Endothelial cell of umbilical vein (primary cell): Measurements from ENCODE around the gene CCDC70. TPM values are rescaled to one million over a fixed set of nuclear protein-coding genes. Genes with fewer than 3 reads are reported as not detected.

Source experiments
- BruUV-seq: library from RNA; stranded (reverse); fragments of 400-500 nt; replicated peaks from 2 replicates; lab custom pipeline; 2021; lab: Mats Ljungman, UMichigan
- CTCF ChIA-PET: fragments of 300-600, 350-600 bp; sonication (Branson Sonifier 250); formaldehyde crosslinking; loops from one replicate; lab custom pipeline; 2021; ENCODE audit warnings: antibody characterized with exemption, inconsistent platforms; lab: Charles Lee
- POLR2A ChIA-PET: fragments of 300-600, 350-600 bp; sonication (Branson Sonifier 250); formaldehyde crosslinking; loops from one replicate; lab custom pipeline; 2021; ENCODE audit warnings: antibody characterized with exemption, inconsistent platforms; lab: Charles Lee
- DNase-seq: peaks from one replicate; pipeline ENCODE4 v3.0.0-alpha.2; 2011; ENCODE audit warnings: low read depth, low spot score
- FAIRE-seq: peaks from 2 replicates; lab custom pipeline; 2011; peaks lifted over from hg19 to GRCh38; lab: Jason Lieb, UNC
- H2AFZ ChIP-seq: 2 replicates; pipeline ENCODE4 v1.6.0; 2012; ENCODE audit warnings: low read depth, low read length, control low read depth, inconsistent platforms
- H3K27ac ChIP-seq: 2 replicates; pipeline ENCODE4 v1.5.1; 2011; ENCODE audit warnings: low read depth, mild to moderate bottlenecking, control low read depth, low read length, moderate library complexity; ENCODE audit not compliant: insufficient read depth
- H3K27me3 ChIP-seq, 2 experiments: 2 replicates each; pipeline versions ENCODE4 v1.6.0 to v1.6.1; 2011; ENCODE audit warnings: low read length in 2 of 2, mixed read lengths in 1 of 2; ENCODE audit not compliant: control insufficient read depth in 2 of 2, insufficient read depth in 2 of 2
- H3K36me3 ChIP-seq, 2 experiments: 2 replicates in 1 of 2; 3 replicates in 1 of 2; pipeline ENCODE4 v1.5.1; 2011; ENCODE audit warnings: low read length in 2 of 2, mild to moderate bottlenecking in 1 of 2, moderate library complexity in 1 of 2; ENCODE audit not compliant: control insufficient read depth in 2 of 2, insufficient read depth in 2 of 2; ENCODE audit errors: extremely low read depth in 1 of 2
- H3K4me1 ChIP-seq: 3 replicates; pipeline ENCODE4 v1.5.1; 2011; ENCODE audit warnings: mild to moderate bottlenecking, low read length; ENCODE audit not compliant: control insufficient read depth, insufficient read depth; ENCODE audit errors: extremely low read depth
- H3K4me2 ChIP-seq: 2 replicates; pipeline ENCODE4 v1.6.1; 2011; ENCODE audit warnings: low read length, control low read depth, mixed read lengths; ENCODE audit not compliant: insufficient read depth
- H3K4me3 ChIP-seq, 3 experiments: fragments of 200-600 bp in 1 of 3; sonication (generic), shearing (Covaris generic) in 1 of 3; replicated peaks in 1 of 3; 2 replicates each; pipeline ENCODE4 v1.5.1; 2011 to 2016; ENCODE audit warnings: control low read depth in 3 of 3, low read length in 3 of 3, mild to moderate bottlenecking in 2 of 3, inconsistent platforms in 1 of 3, low read depth in 1 of 3, moderate library complexity in 1 of 3; ENCODE audit not compliant: insufficient read depth in 1 of 3
- H3K79me2 ChIP-seq: 2 replicates; pipeline ENCODE4 v1.6.0; 2012; ENCODE audit warnings: low read length, inconsistent platforms; ENCODE audit not compliant: control insufficient read depth, insufficient read depth
- H3K9ac ChIP-seq: replicated peaks from 2 replicates; pipeline ENCODE3; 2011; ENCODE audit warnings: low read length, control low read depth; ENCODE audit not compliant: insufficient read depth; ENCODE audit errors: extremely low read depth
- H3K9me1 ChIP-seq: replicated peaks from 3 replicates; pipeline ENCODE4 v1.6.0; 2011; ENCODE audit warnings: mild to moderate bottlenecking, low read length; ENCODE audit not compliant: control insufficient read depth, insufficient read depth; ENCODE audit errors: extremely low read depth
- H3K9me3 ChIP-seq: replicated peaks from 2 replicates; pipeline ENCODE4 v1.5.1; 2012; ENCODE audit warnings: low read length, inconsistent platforms; ENCODE audit not compliant: control insufficient read depth, insufficient read depth
- H4K20me1 ChIP-seq: replicated peaks from 2 replicates; pipeline ENCODE3; 2011; ENCODE audit warnings: mild to moderate bottlenecking, low read length; ENCODE audit not compliant: control insufficient read depth, insufficient read depth; ENCODE audit errors: extremely low read depth
- CTCF ChIP-seq, 2 donors: IDR thresholded peaks; 1 replicate in 1 of 2; 2 replicates in 1 of 2; pipeline ENCODE4 v1.5.1; 2011; ENCODE audit warnings: low read length in 2 of 2, mild to moderate bottlenecking in 2 of 2, moderate library complexity in 2 of 2, control low read depth in 1 of 2, inconsistent platforms in 1 of 2, low read depth in 1 of 2; ENCODE audit not compliant: insufficient read depth in 1 of 2; ENCODE audit errors: extremely low read depth in 1 of 2
- EZH2 ChIP-seq: IDR thresholded peaks from 2 replicates; pipeline ENCODE4 v1.6.1; 2012; ENCODE audit warnings: borderline replicate concordance, low read depth, mild to moderate bottlenecking, moderate library complexity, low read length, inconsistent platforms; ENCODE audit not compliant: severe bottlenecking
- FOS ChIP-seq: IDR thresholded peaks from 2 replicates; pipeline ENCODE4 v1.6.1; 2011; ENCODE audit warnings: mild to moderate bottlenecking, low read length, moderate library complexity, borderline replicate concordance; ENCODE audit not compliant: insufficient read depth
- GATA2 ChIP-seq: IDR thresholded peaks from 2 replicates; pipeline ENCODE4 v1.7.0; 2011; ENCODE audit warnings: low read depth, mild to moderate bottlenecking, moderate library complexity, mixed read lengths, low read length; ENCODE audit not compliant: insufficient read length, insufficient read depth
- JUN ChIP-seq: IDR thresholded peaks from 2 replicates; pipeline ENCODE4 v1.6.1; 2011; ENCODE audit warnings: borderline replicate concordance, low read depth; ENCODE audit not compliant: insufficient read length, insufficient read depth
- MAX ChIP-seq: IDR thresholded peaks from 2 replicates; pipeline ENCODE4 v1.6.1; 2011; ENCODE audit not compliant: insufficient read depth, insufficient read length
- MYC ChIP-seq: IDR thresholded peaks from one replicate; pipeline ENCODE4 v1.6.1; 2011; ENCODE audit warnings: mild to moderate bottlenecking, low read depth, low read length
- POLR2A ChIP-seq: IDR thresholded peaks from 2 replicates; pipeline ENCODE4 v1.6.1; 2012; ENCODE audit warnings: low read depth, mild to moderate bottlenecking, control low read depth, low read length
- POLR2AphosphoS5 ChIP-seq: IDR thresholded peaks from 2 replicates; pipeline ENCODE4 v1.6.1; 2012; ENCODE audit warnings: low read depth, mild to moderate bottlenecking, control low read depth, low read length, moderate library complexity; ENCODE audit not compliant: insufficient read depth
- dilution Hi-C: fragments of 300-500 bp; cut with MboI; formaldehyde crosslinking; loops from one replicate; pipeline ENCODE4 v1.15.0; 2019; ENCODE audit warnings: low sequenced_read_pairs; ENCODE audit not compliant: extremely low pct_ligation_motif_present
- intact Hi-C: fragments of 100-400 bp; cut with micrococcal nuclease; formaldehyde crosslinking; loops from one replicate; pipeline ENCODE4 v1.10.0; 2022
- polyA plus RNA-seq, 4 experiments: library from polyadenylated mRNA; depleted of rRNA in 3 of 4; stranded (reverse) in 3 of 4; unstranded in 1 of 4; fragments of >200 nt; gene quantifications; 2 replicates each; pipeline versions ENCODE4 v1.2.1 to v1.2.3, GENCODE V29; 2011 to 2012; ENCODE audit warnings: missing spikeins in 1 of 4
- total RNA-seq: library from RNA; stranded (reverse); gene quantifications from 2 replicates; pipeline ENCODE4 v1.2.3, GENCODE V29; 2021

Gene CCDC70
- total and polyA plus RNA-seq, 2 donors (not counting 3 experiments of a cell fraction or from before 2014, with no cell fraction given): not detected

DNA sequence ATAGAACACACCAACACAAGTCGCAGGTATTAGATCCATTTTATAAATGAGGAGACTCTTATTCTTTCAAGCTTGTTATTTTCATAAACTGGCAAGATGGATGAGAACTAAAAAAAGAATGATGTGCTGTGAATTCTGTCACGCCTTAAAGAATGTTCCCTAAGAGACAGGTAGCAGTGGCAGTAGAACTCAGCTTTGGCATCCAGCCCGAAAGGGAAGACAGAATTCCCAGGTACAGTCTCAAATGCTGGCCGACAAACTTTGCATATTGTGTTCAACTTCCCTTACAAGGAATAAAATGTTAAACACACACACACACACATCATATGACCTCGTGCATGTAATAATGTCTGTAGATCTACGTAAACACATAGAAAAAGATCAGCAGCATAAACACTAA lies 20.0 kb upstream of the CCDC70 start:
- H3K27me3 ChIP-seq: peaks cover 6 to 11% of the 10 kb centered on the region in 2 experiments
- H3K36me3 ChIP-seq: no peaks in the 10 kb centered on the region
- H3K4me2 ChIP-seq: no peak overlapping the region
- ChIA-PET POLR2A (no interaction called here), CTCF (no interaction called here)
- H3K79me2 ChIP-seq: no peaks in the 10 kb centered on the region
- FAIRE-seq (no peak), DNase-seq (no peak)
- no peaks in the 10 kb centered on the region for H3K9me3 ChIP-seq
- intact Hi-C loops (no loop called here), dilution Hi-C loops (no loop called here)
- no peaks in the 10 kb centered on the region for H3K9me1 ChIP-seq
- H3K27ac ChIP-seq: no peak overlapping the region
- H2AFZ ChIP-seq: no peak overlapping the region
- H3K4me3 ChIP-seq: no peak overlapping the region
- no TSS peak for BruUV-seq
- no peak overlapping the region for H3K9ac ChIP-seq
- TF ChIP-seq JUN (no peak), POLR2AphosphoS5 (no peak), MYC (no peak), POLR2A (no peak), GATA2 (no peak), FOS (no peak), MAX (no peak), CTCF (IDR thresholded peaks at IDR 0.05; ENCODE audit: extremely low read depth in 1 of 2, insufficient read depth in 1 of 2, low read depth in 1 of 2, low read length in 2 of 2) (no peak), EZH2 (no peak)
- no peaks in the 10 kb centered on the region for H3K4me1 ChIP-seq
- no peaks in the 10 kb centered on the region for H4K20me1 ChIP-seq
